HG03378 (cell line): Measurements from ENCODE around the gene ADRB1.

ENCODE experiments used
- ATAC-seq: cut with Tn5 transposase; IDR thresholded peaks from one replicate; pipeline ENCODE4 v1.9.1; 2021; ENCODE audit warnings: mild to moderate bottlenecking, moderate library complexity; ENCODE audit not compliant: unreplicated experiment

Gene ADRB1

GRCh38 chr10:114043532-114044246 is at the start of gene ADRB1:
Gene ADRB1, plus strand, starts transcription at chr10:114043866. Its CDS starts 267 bp downstream, at chr10:114044133.
- no peak for ATAC-seq

DNA sequence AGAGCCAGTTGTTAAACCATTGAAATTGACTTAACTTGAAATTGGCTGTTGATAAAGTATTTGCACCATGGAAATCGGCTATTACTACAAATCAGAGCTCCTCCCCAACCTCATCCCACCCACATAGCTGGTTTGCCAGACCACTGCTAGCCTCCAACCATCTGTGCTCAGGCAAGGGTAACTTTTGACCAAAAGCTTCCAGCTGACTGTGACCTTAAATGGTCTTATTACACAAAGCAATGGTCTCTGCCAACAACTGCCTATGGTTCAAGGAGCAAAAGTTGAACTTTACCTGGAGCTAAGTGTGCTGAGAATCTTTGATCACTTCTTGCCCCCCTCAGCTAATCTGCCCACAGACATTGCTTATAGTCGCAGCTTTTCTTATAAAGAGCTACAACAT is 48.5 kb upstream of the ADRB1 start:
- ATAC-seq = no peak

- ATAC-seq = no peak
Observed at GRCh38 chr10:113997428-113997827, 46.2 kb upstream of the ADRB1 start.

DNA sequence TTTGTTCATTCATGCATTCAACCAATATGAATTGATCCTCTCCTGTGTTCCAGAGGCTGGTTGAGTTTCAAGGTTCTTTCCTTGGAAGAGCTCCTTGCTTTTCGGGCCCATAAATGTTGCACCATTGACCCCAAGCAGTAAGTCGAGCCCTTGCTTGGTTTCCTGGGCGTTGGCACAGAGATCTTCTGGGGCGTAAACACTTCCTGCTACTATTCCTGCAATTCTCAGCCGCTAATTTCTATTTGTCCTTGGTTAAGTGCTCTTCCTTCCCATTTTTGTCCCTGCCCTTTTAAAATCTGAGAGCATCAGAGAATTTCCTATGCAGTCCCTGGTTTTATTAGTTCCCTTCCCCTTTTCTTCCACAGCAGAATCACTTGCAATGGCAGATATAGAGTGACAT is 44.1 kb upstream of the ADRB1 start:
- no peak for ATAC-seq

DNA sequence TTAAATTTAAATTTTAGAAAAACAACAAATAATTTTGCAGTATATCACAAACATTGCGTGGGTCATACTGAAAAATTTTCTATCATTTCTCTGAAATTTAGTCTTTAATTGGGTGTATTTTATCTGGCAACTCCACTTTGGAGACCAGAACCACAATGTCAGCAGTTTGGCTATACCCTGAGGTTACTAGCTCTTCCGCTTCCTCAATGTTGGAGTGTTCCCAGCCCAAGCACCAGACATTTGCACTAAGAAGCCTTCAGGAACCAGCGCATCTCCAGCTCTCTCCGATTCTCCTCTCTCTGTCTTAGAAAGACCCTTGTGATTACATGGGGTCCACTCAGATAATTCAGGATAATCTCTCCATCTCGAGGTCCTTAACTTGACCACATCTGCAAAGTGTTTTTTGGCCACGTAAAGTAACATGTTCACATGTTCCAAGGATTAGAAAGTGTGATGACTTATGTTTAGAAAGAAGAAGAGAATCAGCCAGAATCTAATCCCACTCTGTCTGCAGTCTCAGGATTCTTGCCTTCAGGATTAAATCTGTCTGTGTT is 43.1 kb upstream of the ADRB1 start:
- no peak for ATAC-seq

DNA sequence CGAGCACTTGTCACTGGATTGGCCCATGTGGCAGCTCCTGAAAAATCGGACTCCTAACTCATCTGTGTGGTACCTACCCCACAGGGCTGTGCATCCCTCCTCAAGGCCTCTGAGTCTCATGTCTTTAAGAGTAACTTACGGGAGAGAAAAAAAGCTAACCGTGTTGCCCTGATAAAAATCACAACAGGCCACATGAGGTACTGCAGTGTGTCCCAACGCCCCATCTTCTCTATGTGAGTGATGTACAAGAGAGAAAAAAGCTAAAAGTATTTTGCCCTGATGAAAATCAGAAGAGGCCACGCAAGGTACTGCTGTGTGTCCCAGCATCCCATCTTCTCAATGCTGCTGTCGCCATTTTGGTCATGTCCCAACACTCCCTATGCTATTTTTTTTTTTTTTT is 41.2 kb upstream of the ADRB1 start:
- ATAC-seq = no peak

DNA sequence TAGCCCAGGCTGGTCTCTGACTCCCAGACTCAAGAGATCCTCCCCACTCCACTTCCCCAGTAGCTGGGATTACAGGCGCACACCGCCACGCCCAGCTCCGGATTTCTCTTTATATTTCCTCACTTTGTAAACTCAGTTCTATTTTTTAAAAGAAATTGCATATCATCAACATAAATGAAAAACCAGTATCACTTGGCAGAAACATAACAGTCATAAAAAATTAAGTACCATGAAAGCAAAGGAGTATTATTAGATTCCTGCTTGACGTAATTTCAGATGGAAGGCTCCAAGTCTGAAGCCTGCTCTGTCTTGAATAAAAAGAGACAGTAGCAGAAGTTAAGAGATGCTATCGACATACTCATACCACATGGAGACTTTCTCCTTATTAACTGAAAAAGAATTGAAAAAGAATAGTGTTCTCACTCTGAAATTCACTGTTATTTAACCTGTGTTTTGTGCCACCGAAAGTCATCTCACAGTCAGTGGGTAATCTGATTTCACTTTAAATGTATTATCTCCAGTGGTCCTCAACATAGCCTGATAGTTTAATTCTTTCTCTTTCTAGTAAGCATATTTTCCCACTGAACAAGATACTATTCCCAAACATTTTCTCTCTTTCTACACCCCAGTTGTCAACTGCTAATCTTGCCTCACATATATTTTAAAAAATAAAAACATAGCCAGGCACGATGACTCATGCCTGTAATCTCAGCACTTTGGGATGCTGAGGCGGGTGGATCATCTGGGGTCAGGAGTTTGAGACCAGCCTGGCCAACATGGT is 40.3 kb upstream of the ADRB1 start:
- ATAC-seq = no peak

DNA sequence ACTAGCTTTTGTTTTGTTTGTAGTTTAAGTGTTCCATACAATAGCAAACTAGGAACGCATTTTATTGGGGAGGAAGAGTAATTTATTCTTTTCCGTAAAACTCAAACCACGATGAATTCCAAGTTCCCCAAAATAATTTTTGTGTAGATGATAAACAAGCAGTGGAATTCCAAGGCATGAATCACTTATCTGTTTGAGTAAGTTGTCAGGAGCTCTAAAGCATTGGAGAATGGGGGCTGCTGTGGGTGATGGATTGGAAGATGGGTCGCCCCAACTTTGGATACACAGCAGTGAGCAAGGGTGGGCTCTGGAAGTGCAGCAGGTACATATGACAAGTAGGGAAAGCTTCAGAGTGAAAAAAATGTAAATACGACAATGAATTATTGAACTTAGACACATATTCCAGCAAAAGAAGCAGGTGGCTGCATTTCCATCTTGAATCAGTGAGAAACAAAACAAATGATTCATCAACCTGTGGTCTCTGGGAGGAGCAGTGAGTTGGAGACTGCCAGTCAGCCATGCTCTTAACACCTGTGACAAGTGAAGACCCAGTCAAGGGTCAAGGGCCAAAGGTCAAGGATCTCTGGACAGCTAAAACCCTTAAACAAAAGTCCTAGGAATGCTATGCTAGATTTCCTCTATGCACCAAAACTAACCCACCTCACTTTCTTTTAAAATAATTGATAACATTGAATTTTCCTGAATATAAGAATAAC is 34.2 kb upstream of the ADRB1 start:
- ATAC-seq = no peak

DNA sequence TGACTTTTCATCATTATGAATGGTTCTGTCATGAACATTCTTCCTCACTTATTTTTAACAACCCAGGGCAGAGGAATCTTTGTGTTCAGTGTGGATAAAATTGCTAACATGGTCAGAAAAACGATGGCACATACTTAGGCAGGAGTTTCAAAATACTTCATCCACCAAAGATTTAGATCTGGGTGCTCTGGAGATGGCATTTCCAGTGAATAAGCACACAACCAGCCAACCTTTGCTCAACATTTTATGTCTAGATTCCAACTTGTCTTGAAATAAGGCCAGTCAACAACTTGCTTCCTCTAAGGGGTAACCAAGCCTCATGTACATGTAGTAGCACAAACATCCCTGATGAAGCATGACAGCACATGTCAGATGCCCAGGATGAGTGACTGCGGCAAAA is 33.4 kb upstream of the ADRB1 start:
- no peak for ATAC-seq

DNA sequence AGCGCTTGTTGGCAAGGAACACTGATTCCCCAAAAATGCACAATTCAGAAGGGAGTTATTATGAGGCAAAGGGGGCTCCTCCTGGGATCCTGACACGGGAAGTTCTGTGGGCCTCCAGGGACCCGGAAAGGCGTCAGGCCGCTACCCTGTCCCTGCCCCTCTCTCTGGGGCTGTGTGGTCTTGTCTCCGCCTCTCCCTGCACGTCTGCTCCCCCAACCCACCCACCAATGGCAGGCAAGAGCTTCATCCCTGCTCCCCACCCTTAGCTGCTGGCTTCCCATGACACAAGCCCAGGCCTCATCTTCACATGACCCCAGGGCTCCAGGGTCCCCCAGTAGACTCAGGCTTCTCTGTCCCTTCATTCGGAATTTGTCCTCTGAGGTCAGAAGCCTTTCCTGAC is 31.0 kb upstream of the ADRB1 start:
- no peak for ATAC-seq

DNA sequence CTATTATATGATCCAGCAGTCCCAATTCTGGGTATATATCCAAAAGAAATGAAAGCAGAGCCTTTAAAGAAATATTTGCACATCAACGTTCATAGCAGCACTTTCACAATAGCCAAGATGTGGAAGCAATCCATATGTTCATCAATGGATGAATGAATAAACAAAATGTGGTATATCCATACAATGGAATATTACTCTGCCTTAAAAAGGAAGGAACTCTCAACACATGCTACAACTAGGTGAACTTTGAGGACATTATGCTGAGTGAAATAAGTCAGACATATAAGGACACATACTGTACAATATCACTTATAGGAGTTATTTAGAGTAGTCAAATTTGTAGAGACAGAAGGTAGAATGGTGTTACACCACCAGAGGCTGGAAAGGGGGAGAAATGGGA is 28.0 kb upstream of the ADRB1 start:
- no peak for ATAC-seq

- no peak for ATAC-seq
Observed at GRCh38 chr10:114017271-114017670, 26.4 kb upstream of the ADRB1 start.

GRCh38 chr10:114017873-114018272 is 25.8 kb upstream of the ADRB1 start:
- ATAC-seq = no peak

GRCh38 chr10:114019226-114019625 is 24.4 kb upstream of the ADRB1 start:
- no peak for ATAC-seq

GRCh38 chr10:114021154-114021553 is 22.5 kb upstream of the ADRB1 start:
- no peak for ATAC-seq

GRCh38 chr10:114021717-114022680 is 21.7 kb upstream of the ADRB1 start:
- no peak for ATAC-seq

GRCh38 chr10:114022766-114023597 is 20.7 kb upstream of the ADRB1 start:
- no peak for ATAC-seq

DNA sequence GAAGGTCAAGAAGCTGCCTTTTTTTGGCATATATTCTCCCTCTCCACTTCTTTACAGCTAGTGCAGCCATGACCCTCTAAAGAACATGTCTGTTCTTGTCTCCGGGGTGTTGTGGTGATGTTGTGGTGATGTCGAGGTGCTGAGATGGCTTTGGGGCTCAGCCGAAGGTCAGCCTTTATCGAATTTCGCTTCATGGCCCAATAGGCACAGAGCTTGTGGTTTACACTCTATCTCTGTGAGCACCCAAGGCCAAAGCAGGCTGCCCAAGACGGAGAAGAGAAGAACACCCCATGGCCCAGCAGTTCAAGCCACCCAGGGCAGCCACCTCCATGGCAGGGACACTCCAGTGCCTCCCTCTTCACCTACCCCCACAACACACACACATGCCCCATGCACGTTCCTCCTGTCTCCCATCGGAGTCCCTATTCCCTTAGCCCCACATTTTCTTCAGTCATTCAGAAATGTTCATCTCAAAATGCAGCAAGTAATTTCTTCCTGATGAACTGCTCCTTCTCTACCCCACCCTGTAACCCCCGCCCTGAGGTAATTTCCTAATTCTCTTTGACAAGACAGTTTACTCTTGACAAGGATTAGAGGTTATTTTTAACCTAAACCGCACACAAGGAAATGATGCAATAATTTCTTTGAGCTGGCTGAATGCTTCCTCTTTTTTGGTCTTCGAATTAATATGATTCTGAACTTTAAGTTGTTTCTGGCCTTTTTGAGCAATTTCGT is 18.6 kb upstream of the ADRB1 start:
- ATAC-seq = peak; percentile 83

GRCh38 chr10:114025611-114026130 is 18.0 kb upstream of the ADRB1 start:
- no peak for ATAC-seq
